HG03175 (cell line): ENCODE results near the gene DTWD2.
"Not testable (repeated sequence)": the region's sequence is repeated elsewhere in the genome, so short reads cannot be mapped to it uniquely, and the experiment has no call there.

Experiments used
- ATAC-seq: cut with Tn5 transposase; IDR thresholded peaks from one replicate; pipeline ENCODE4 v1.9.1; 2021; ENCODE audit warnings: mild to moderate bottlenecking, moderate library complexity; ENCODE audit not compliant: unreplicated experiment

The DTWD2 gene

GRCh38 chr5:118883362-118883761 is 105.0 kb downstream of the DTWD2 start:
- no peak for ATAC-seq

GRCh38 chr5:118882666-118883065 is 105.7 kb downstream of the DTWD2 start:
- no peak for ATAC-seq

- not testable (repeated sequence) for ATAC-seq
Measured at GRCh38 chr5:118876852-118877251, 111.5 kb downstream of the DTWD2 start.

- ATAC-seq = no peak
Measured at GRCh38 chr5:118875131-118875530, 113.2 kb downstream of the DTWD2 start.

DNA sequence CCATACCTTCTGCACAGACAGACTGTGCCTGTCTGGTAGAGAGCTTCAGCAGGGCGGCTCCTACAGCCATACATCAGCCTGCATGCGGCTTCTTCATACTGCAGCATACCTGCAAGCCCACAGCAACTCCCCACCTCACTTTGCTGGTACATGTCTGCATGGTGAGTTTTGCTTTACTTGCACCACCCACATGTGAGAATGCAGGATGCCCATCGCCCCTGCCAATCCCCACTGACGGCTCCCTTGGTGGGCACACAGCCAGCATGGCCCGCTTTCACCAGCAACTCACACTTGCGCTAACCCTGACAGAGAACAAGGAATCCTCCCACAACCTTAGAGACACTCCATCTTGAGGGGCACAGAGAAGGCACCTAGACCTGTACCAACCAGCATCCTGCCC is 114.9 kb downstream of the DTWD2 start:
- ATAC-seq = no peak

- ATAC-seq = no peak
Measured at GRCh38 chr5:118863345-118863744, 125.0 kb downstream of the DTWD2 start.

DNA sequence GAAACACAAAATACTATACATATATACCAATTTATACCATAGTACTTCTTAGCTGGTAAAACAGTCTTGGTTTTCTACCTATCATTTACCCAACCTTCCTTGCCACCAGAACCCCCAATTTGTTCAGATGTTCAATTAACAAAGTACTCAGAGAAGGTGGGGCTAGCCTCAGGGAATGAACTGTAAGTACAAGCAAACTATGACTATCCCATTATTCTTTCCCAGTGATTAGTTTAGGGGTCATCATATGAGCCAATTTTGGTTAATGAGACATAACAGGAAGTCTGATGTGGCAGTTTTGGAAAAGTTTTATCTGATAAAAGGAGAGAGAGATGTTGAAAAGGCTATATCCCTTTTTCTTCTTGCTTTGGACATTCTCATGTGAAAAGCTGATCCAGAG is 125.8 kb downstream of the DTWD2 start:
- ATAC-seq = no peak

- no peak for ATAC-seq
Measured at GRCh38 chr5:118857700-118858099, 130.6 kb downstream of the DTWD2 start.

GRCh38 chr5:118854819-118855218 is 133.5 kb downstream of the DTWD2 start:
- no peak for ATAC-seq

DNA sequence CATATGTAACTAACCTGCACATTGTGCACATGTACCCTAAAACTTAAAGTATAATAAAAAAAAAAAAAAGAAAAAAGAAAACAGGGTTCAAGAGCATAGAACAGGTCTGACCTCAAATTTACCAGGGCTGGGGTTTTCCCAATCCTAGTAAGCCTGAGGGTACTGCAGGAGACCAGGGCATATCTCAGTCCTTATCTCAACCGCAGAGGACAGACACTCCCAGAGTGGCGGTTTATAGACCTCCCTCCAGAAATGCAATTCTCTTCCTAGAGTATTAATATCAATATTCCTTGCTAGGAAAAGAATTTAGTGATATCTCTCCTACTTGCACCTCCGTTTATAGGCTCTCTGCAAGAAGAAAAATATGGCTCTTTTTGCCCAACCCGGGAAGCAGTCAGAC is 136.6 kb downstream of the DTWD2 start:
- ATAC-seq = not testable (repeated sequence)

DNA sequence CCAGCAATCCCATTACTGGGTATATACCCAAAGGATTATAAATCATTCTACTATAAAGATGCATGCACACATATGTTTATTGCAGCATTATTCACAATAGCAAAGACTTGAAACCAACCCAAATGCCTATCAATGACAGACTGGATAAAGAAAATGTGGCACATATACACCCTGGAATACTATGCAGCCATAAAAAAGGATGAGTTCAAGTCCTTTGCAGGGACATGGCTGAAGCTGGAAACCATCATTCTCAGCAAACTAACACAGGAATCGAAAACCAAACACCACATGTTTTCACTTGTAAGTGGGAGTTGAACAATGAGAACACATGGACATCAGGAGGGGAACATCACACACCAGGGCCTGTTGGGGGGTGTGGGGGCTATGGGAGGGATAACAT is 138.8 kb downstream of the DTWD2 start:
- not testable (repeated sequence) for ATAC-seq

- ATAC-seq = no peak
Measured at GRCh38 chr5:118844351-118844750, 144.0 kb downstream of the DTWD2 start.

DNA sequence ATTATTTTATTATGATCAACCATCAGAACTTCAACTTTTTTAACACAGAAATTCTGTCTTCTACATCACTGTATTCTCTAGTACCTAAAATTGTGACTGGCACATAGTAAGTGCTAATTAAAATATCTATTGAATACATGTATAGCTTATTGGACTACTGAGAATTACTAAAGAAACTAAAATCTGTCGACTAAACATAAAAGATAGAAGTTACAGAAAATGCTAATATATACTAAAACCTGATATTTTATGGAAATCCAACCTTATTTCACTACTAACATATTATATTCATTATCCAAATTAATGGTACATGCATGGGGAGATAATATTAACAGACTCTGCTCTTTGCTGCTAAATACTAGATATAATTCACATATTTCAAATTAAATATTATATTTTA is 153.6 kb downstream of the DTWD2 start:
- no peak for ATAC-seq

- ATAC-seq = no peak
Measured at GRCh38 chr5:118832974-118833373, 155.4 kb downstream of the DTWD2 start.

- no peak for ATAC-seq
Measured at GRCh38 chr5:118825226-118825625, 163.1 kb downstream of the DTWD2 start.

GRCh38 chr5:118818604-118819003 is 169.7 kb downstream of the DTWD2 start:
- no peak for ATAC-seq

DNA sequence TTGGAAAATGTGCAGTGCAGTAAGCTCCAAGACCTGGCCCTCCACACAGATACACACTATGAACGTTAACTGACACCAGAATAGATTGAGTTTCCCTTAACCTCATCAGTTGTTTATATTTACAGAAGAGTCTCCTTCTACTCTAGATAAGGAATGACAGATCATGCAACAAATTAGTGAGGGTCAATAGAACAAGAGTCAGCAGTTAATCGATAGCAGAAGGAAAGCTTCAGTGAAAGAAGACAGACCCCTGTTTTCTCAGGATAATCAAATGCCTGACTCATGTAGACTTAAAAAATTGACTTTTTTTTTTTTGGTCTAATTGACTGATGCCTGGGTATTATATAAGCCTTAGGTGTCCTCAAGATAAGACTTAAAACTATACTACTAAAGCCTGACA is 179.9 kb downstream of the DTWD2 start:
- no peak for ATAC-seq

- ATAC-seq = no peak
Measured at GRCh38 chr5:118806571-118806970, 181.8 kb downstream of the DTWD2 start.

DNA sequence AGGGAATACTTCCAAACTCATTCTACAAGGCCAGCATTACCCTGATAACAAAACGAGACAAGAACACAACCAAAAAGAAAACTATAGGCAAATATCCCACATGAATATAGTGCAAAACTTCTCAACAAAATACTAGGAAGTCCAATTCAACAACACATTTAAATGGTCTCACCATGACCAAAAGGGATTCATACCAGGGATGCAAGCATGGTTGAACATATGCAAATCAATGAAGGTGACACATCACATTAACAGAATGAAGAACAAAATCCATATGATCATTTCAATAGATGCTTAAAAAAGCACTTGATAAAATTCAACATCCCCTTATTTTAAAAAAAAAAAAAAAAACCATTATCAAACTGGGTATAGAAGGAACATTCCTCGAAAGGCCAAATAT is 186.0 kb downstream of the DTWD2 start:
- no peak for ATAC-seq

GRCh38 chr5:118796081-118796480 is 192.3 kb downstream of the DTWD2 start:
- ATAC-seq = no peak

- ATAC-seq = no peak
Measured at GRCh38 chr5:118794281-118794680, 194.1 kb downstream of the DTWD2 start.

- no peak for ATAC-seq
Measured at GRCh38 chr5:118793652-118794051, 194.7 kb downstream of the DTWD2 start.

DNA sequence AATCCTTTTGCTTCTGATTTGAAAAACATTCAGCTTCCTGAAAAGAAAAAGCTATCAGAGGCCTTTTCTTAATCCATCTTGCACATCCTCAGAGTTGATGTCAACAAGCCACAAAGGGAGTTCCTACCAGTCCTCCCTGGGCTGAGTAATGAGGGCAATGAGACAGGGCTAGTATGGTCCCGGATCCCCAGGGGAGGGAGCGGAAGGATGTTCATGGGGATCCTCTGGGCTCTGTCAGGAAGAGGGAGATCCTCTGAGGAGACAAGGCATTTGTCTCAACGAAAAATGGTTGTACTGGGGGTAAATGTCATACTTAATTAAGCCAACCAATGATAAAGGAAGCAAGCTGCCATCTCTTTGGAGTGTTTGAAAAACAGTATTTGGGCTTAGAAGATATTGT is 195.3 kb downstream of the DTWD2 start:
- no peak for ATAC-seq
